Esophagus squamous epithelium (tissue), 4 donors: ENCODE measurements around the gene CSF1R.

Experiments
- CTCF ChIP-seq, 6 experiments: fragments of 450-650 bp in 4 of 6; fragments of 200-600 bp in 2 of 6; sonication (generic) in 2 of 6; IDR thresholded peaks; one replicate each; pipeline ENCODE4 v1.5.1; 2016 to 2019; ENCODE audit warnings: antibody characterized with exemption in 6 of 6, mild to moderate bottlenecking in 4 of 6, moderate library complexity in 4 of 6
- POLR2A ChIP-seq, 4 donors: fragments of 450-650 bp; IDR thresholded peaks; one replicate each; pipeline ENCODE4 v1.6.1; 2017; ENCODE audit warnings: antibody characterized with exemption in 4 of 4, mild to moderate bottlenecking in 4 of 4, moderate library complexity in 3 of 4

- TF ChIP-seq CTCF (IDR thresholded peaks at IDR 0.05) (no peak), POLR2A (IDR thresholded peaks at IDR 0.05) (no peak)
Observed at GRCh38 chr5:150070821-150071220, 15.5 kb downstream of the CSF1R start.
